HCT116 (cell line): ENCODE data around the gene CRACR2A. TPM values are rescaled to one million over a fixed set of nuclear protein-coding genes. Genes with fewer than 3 reads are reported as not detected.

ENCODE experiments used
- ATAC-seq: fragments of 200-7000 bp; cut with Tn5 transposase; 2 replicates; pipeline ENCODE4 v1.9.1; 2020; ENCODE audit warnings: mild to moderate bottlenecking, moderate library complexity
- BruUV-seq: library from RNA; stranded (reverse); fragments of 400-500 nt; replicated peaks from 2 replicates; lab custom pipeline; 2021; lab: Mats Ljungman, UMichigan
- CTCF ChIA-PET: fragments of 300-600 bp; sonication (Branson Sonifier 250); formaldehyde crosslinking; loops from one replicate; lab custom pipeline; 2021; ENCODE audit warnings: antibody characterized with exemption; lab: Charles Lee
- POLR2A ChIA-PET: fragments of 300-600, 350-600 bp; sonication (Branson Sonifier 250); formaldehyde crosslinking; loops from one replicate; lab custom pipeline; 2021; ENCODE audit warnings: antibody characterized with exemption; lab: Charles Lee
- RAD21 ChIA-PET, 2 experiments: fragments of 300-600 bp; sonication (Branson Sonifier 250); formaldehyde crosslinking; loops; one replicate each; lab custom pipeline; 2023; ENCODE audit warnings: low total read pairs in 2 of 2; ENCODE audit not compliant: uncharacterized antibody in 2 of 2, unreplicated experiment in 2 of 2, low non-redundant PET in 1 of 2; lab: Charles Lee
- DNase-seq: peaks from one replicate; pipeline ENCODE4 v3.0.0-alpha.2; 2010; ENCODE audit warnings: low read depth, low spot score
- H2AFZ ChIP-seq: fragments of 200-600 bp; shearing (Covaris generic), sonication (generic); 2 replicates; pipeline ENCODE4 v1.6.1; 2017; ENCODE audit warnings: low read depth, mixed run types, mixed read lengths, antibody characterized with exemption, low read length; ENCODE audit not compliant: poor library complexity, severe bottlenecking
- H3K27ac ChIP-seq: 2 replicates; pipeline ENCODE4 v1.5.1; 2012; ENCODE audit warnings: low read depth, low read length
- H3K27me3 ChIP-seq: fragments of 200-600 bp; sonication (generic); 2 replicates; pipeline ENCODE4 v1.6.1; 2016; ENCODE audit warnings: mixed run types, low read length, mixed read lengths; ENCODE audit not compliant: insufficient read depth
- H3K36me3 ChIP-seq, 2 experiments: fragments of 200-500 bp in 1 of 2; fragments of 200-600 bp in 1 of 2; sonication (Bioruptor generic) in 1 of 2; sonication (generic) in 1 of 2; 2 replicates each; pipeline versions ENCODE4 v1.5.1 to v1.6.1; 2014 to 2016; ENCODE audit warnings: low read length in 2 of 2, inconsistent platforms in 1 of 2, mixed read lengths in 1 of 2, mixed run types in 1 of 2; ENCODE audit not compliant: insufficient read depth in 2 of 2, control insufficient read depth in 1 of 2
- H3K4me1 ChIP-seq, 2 experiments: fragments of 200-600 bp in 1 of 2; sonication (generic) in 1 of 2; 2 replicates each; pipeline versions ENCODE4 v1.5.1 to v1.6.1; 2012 to 2017; ENCODE audit warnings: low read length in 2 of 2, inconsistent platforms in 1 of 2, mild to moderate bottlenecking in 1 of 2, mixed read lengths in 1 of 2, mixed run types in 1 of 2, moderate library complexity in 1 of 2; ENCODE audit not compliant: insufficient read depth in 2 of 2, control insufficient read depth in 1 of 2
- H3K4me2 ChIP-seq: fragments of 200-600 bp; sonication (generic); 2 replicates; pipeline ENCODE4 v1.6.1; 2017; ENCODE audit warnings: mixed run types, low read length, mixed read lengths
- H3K4me3 ChIP-seq, 2 experiments: fragments of 200-600 bp in 1 of 2; sonication (generic) in 1 of 2; replicated peaks in 1 of 2; 2 replicates each; pipeline ENCODE4 v1.5.1; 2011 to 2016; ENCODE audit warnings: low read length in 2 of 2, control low read depth in 1 of 2, low read depth in 1 of 2, mild to moderate bottlenecking in 1 of 2, mixed read lengths in 1 of 2, mixed run types in 1 of 2
- H3K79me2 ChIP-seq: fragments of 200-600 bp; sonication (generic); 2 replicates; pipeline ENCODE4 v1.6.1; 2017; ENCODE audit warnings: mild to moderate bottlenecking, mixed run types, low read length, moderate library complexity, mixed read lengths; ENCODE audit not compliant: insufficient read depth
- H3K9ac ChIP-seq: fragments of 200-600 bp; sonication (generic); 2 replicates; pipeline ENCODE4 v1.6.1; 2016; ENCODE audit warnings: low read length, mixed read lengths
- H3K9me2 ChIP-seq: fragments of 200-600 bp; sonication (generic), shearing (Covaris generic); 2 replicates; pipeline ENCODE4 v1.6.1; 2017; ENCODE audit warnings: mixed run types, mild to moderate bottlenecking, moderate library complexity; ENCODE audit not compliant: insufficient read depth
- H3K9me3 ChIP-seq, 2 experiments: fragments of 200-500 bp in 1 of 2; fragments of 200-600 bp in 1 of 2; sonication (Bioruptor generic) in 1 of 2; sonication (generic) in 1 of 2; 2 replicates each; pipeline ENCODE4 v1.6.1; 2014 to 2017; ENCODE audit warnings: low read length in 2 of 2, mixed read lengths in 2 of 2, inconsistent platforms in 1 of 2, low read depth in 1 of 2, mild to moderate bottlenecking in 1 of 2, mixed run types in 1 of 2, moderate library complexity in 1 of 2; ENCODE audit not compliant: control insufficient read depth in 1 of 2, insufficient read depth in 1 of 2
- H4K20me1 ChIP-seq: fragments of 200-600 bp; sonication (generic), shearing (Covaris generic); 2 replicates; pipeline ENCODE4 v1.6.1; 2017; ENCODE audit warnings: mixed run types, mild to moderate bottlenecking, moderate library complexity; ENCODE audit not compliant: insufficient read depth
- CEBPB ChIP-seq: IDR thresholded peaks from 2 replicates; pipeline ENCODE4 v1.6.1; 2012; ENCODE audit warnings: low read depth
- ELF1 ChIP-seq: IDR thresholded peaks from 2 replicates; pipeline ENCODE4 v1.6.1; 2012; ENCODE audit warnings: low read depth, borderline replicate concordance
- EZH2 ChIP-seq: fragments of 200-600 bp; sonication (generic); IDR thresholded peaks from 2 replicates; pipeline ENCODE4 v1.6.1; 2017; ENCODE audit warnings: antibody characterized with exemption, mixed run types
- FOSL1 ChIP-seq: IDR thresholded peaks from 2 replicates; pipeline ENCODE4 v1.6.1; 2012; ENCODE audit warnings: low read depth
- POLR2A ChIP-seq: IDR thresholded peaks from 2 replicates; pipeline ENCODE4 v1.7.0; 2011; ENCODE audit warnings: borderline replicate concordance; ENCODE audit not compliant: insufficient read depth, insufficient read length; ENCODE audit errors: extremely low read depth
- RAD21 ChIP-seq: IDR thresholded peaks from 2 replicates; pipeline ENCODE4 v1.6.1; 2012; ENCODE audit warnings: low read depth, mild to moderate bottlenecking
- SIN3A ChIP-seq: IDR thresholded peaks from 2 replicates; pipeline ENCODE4 v1.6.1; 2012; ENCODE audit warnings: low read depth
- TCF7L2 ChIP-seq: IDR thresholded peaks from 2 replicates; pipeline ENCODE4 v1.7.0; 2011; ENCODE audit warnings: borderline replicate concordance, inconsistent platforms; ENCODE audit not compliant: insufficient read depth, insufficient read length; ENCODE audit errors: extremely low read depth
- YY1 ChIP-seq: IDR thresholded peaks from 2 replicates; pipeline ENCODE4 v1.6.1; 2011; ENCODE audit warnings: low read length, low read depth, moderate library complexity, mild to moderate bottlenecking; ENCODE audit not compliant: insufficient replicate concordance; ENCODE audit errors: extremely low read depth
- ZFX ChIP-seq: fragments of 450-650 bp; IDR thresholded peaks from 2 replicates; pipeline ENCODE4 v1.6.1; 2017
- ZNF274 ChIP-seq: fragments of 200-500 bp; sonication (Bioruptor generic); IDR thresholded peaks from 2 replicates; pipeline ENCODE4 v1.6.1; 2014; ENCODE audit warnings: mild to moderate bottlenecking, low read depth, low read length, inconsistent platforms
- intact Hi-C: fragments of 100-400 bp; cut with micrococcal nuclease; formaldehyde crosslinking; loops from 2 replicates; pipeline ENCODE4 v1.10.0; 2022
- total RNA-seq: library from RNA; stranded (reverse); gene quantifications from one replicate; pipeline ENCODE4 v1.2.1, GENCODE V29; 2021; ENCODE audit not compliant: unreplicated experiment
- TF ChIP-seq, protein P1 (sequence below): IDR thresholded peaks from 2 replicates; pipeline ENCODE4 v1.6.1; 2012
- TF ChIP-seq, protein P2 (sequence below): IDR thresholded peaks from 2 replicates; pipeline ENCODE4 v1.6.1; 2012
- TF ChIP-seq, protein P3 (sequence below): IDR thresholded peaks from 2 replicates; pipeline ENCODE4 v1.6.1; 2011; ENCODE audit warnings: mild to moderate bottlenecking, low read length, moderate library complexity; ENCODE audit not compliant: insufficient replicate concordance; ENCODE audit errors: extremely low read depth

The CRACR2A gene
- total RNA-seq, 1 experiment from 2014 or later: 18.4 TPM

DNA sequence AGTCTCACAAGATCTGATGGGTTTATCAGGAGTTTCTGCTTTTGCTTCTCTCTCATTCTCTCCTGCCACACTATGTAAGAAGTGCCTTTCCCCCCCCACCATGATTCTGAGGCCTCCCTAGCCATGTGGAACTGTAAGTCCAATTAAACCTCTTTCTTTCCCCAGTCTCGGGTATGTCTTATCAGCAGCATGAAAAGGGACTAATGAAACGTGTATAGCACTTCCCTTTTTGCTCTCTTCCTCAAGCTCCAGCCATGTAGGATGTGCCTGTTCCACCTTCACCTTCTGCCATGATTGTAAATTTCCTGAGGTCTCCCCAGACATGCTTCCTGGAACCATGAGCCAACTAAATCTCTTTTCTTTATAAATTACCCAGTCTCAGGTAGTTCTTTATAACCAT, 7.0 kb upstream of the CRACR2A start:
- ATAC-seq: no peak
- ChIA-PET RAD21 (no interaction called here), POLR2A (no interaction called here), CTCF (no interaction called here)
- Histone ChIP-seq H3K36me3 (no peaks in the 10 kb centered on the region), H3K9me2 (no peaks in the 10 kb centered on the region), H2AFZ (no peak overlapping the region), H3K4me3 (no peak overlapping the region), H4K20me1 (no peaks in the 10 kb centered on the region), H3K27me3 (no peaks in the 10 kb centered on the region), H3K79me2 (no peaks in the 10 kb centered on the region), H3K4me1 (no peaks in the 10 kb centered on the region), H3K27ac (no peak overlapping the region), H3K4me2 (no peak overlapping the region), H3K9me3 (no peaks in the 10 kb centered on the region), H3K9ac (no peak overlapping the region)
- BruUV-seq: no TSS peak
- intact Hi-C loops: no loop called here
- no peak for DNase-seq
- TF ChIP-seq, protein P1, sequence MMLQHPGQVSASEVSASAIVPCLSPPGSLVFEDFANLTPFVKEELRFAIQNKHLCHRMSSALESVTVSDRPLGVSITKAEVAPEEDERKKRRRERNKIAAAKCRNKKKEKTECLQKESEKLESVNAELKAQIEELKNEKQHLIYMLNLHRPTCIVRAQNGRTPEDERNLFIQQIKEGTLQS: no peak
- TF ChIP-seq ZFX: no peak
- TF ChIP-seq CEBPB: no peak
- TF ChIP-seq, protein P2, sequence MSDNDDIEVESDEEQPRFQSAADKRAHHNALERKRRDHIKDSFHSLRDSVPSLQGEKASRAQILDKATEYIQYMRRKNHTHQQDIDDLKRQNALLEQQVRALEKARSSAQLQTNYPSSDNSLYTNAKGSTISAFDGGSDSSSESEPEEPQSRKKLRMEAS: no peak
- TF ChIP-seq, protein P3, sequence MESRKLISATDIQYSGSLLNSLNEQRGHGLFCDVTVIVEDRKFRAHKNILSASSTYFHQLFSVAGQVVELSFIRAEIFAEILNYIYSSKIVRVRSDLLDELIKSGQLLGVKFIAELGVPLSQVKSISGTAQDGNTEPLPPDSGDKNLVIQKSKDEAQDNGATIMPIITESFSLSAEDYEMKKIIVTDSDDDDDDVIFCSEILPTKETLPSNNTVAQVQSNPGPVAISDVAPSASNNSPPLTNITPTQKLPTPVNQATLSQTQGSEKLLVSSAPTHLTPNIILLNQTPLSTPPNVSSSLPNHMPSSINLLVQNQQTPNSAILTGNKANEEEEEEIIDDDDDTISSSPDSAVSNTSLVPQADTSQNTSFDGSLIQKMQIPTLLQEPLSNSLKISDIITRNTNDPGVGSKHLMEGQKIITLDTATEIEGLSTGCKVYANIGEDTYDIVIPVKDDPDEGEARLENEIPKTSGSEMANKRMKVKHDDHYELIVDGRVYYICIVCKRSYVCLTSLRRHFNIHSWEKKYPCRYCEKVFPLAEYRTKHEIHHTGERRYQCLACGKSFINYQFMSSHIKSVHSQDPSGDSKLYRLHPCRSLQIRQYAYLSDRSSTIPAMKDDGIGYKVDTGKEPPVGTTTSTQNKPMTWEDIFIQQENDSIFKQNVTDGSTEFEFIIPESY: no peak
- TF ChIP-seq ZNF274: no peak
- TF ChIP-seq POLR2A: no peak
- TF ChIP-seq YY1: no peak
- TF ChIP-seq RAD21: no peak
- no peak for TF ChIP-seq TCF7L2
- no peak for TF ChIP-seq FOSL1
- no peak for TF ChIP-seq ELF1
- no peak for TF ChIP-seq SIN3A
- TF ChIP-seq EZH2: no peak
